GM19238 (cell line): ENCODE results near the gene CDC42BPB.
"Not testable (repeated sequence)": the region's sequence is repeated elsewhere in the genome, so short reads cannot be mapped to it uniquely, and the experiment has no call there.

ENCODE experiments used
- DNase-seq: peaks from one replicate; pipeline ENCODE4 v3.0.0; 2011; ENCODE audit warnings: low spot score; ENCODE audit not compliant: insufficient read length

The CDC42BPB gene

GRCh38 chr14:103052407-103052806, 4.9 kb downstream of the CDC42BPB start:
- no peak for DNase-seq

DNA sequence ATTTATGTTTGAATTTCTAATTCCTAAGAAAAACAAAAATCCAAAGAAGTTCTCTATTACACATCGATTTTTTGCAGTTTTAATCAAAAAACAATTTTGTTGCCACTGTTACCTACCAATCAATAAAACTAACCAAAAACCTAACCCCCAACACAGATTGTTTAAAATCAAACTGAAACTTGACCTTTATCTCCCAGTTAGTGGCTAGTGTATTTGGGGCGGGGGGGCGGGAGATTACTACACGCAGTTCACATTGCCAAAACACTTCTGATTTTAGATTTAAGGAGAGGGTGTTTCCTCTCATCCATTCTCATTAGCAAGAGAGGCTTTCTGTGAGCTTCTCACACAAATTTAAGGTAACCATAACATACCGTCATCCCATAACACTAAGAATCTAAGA, 6.4 kb downstream of the CDC42BPB start:
- no peak for DNase-seq

DNA sequence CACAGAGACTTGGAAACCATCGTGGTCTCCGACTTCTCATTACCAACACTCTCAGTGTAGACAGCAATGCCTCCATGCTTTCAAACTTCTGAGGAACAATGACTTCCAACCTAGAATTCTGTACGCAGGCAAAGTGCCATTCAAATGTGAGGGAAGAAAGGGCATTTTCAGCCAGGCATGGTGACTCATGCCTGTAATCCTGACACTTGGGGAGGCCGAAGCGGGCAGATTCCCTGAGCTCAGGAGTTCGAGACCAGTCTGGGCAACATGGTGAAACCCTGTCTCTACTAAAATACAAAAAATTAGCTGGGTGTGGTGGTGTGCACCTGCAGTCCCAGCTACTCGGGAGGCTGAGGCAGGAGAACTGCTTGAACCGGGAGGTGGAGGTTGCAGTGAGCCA, 9.9 kb downstream of the CDC42BPB start:
- DNase-seq, result not testable (repeated sequence)

DNA sequence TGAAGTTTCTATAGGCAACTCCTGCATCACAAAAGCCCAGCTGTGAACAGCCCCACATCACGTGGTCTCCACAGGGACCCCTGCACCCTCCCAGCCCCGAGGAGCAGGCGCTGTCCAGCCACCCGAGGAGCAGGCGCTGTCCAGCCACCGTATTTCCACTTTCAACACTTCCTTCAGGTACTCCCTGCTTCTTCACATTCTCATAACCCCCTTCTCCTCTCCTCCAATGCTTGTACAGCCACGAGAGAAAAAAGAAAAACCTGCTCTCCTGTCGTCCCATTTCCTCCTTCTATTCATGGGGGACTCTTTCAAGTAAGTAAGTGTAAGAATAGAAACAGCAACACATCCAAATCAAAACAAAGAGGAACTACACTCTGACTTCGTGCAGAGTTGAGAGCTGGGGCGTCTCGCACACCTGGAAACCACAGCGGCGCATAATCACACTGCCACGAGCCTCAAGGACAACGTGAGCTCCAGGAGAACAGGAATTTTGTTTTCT, 11.9 kb downstream of the CDC42BPB start:
- peak; percentile 35 for DNase-seq

GRCh38 chr14:103043257-103044015, 13.9 kb downstream of the CDC42BPB start:
- no peak for DNase-seq

- DNase-seq, result no peak
These were observed 15.9 kb downstream of the CDC42BPB start for GRCh38 chr14:103041464-103041863.

DNA sequence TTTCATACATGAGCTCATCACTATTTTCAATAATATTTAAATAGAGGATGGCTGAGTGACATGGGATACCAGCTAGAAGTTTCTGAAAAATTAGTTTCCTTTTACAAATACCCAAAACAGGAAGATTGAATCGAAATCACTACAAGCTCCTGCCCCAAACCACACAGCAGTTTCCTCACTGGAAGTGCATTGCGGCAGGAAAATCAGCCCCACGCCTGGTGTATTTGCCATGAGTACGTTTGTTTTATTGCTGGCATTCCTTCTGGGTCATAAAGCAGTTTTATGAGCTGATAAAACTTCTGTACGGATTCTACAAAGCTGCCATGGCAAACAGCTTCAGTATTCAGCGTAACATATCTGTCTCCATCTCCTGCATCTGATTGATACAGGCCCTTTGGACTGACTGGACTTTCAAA, 23.7 kb downstream of the CDC42BPB start:
- no peak for DNase-seq

- no peak for DNase-seq
These were observed 25.4 kb downstream of the CDC42BPB start for GRCh38 chr14:103031956-103032355.

- DNase-seq, result no peak
These were observed 25.8 kb downstream of the CDC42BPB start for GRCh38 chr14:103031566-103031911.

DNA sequence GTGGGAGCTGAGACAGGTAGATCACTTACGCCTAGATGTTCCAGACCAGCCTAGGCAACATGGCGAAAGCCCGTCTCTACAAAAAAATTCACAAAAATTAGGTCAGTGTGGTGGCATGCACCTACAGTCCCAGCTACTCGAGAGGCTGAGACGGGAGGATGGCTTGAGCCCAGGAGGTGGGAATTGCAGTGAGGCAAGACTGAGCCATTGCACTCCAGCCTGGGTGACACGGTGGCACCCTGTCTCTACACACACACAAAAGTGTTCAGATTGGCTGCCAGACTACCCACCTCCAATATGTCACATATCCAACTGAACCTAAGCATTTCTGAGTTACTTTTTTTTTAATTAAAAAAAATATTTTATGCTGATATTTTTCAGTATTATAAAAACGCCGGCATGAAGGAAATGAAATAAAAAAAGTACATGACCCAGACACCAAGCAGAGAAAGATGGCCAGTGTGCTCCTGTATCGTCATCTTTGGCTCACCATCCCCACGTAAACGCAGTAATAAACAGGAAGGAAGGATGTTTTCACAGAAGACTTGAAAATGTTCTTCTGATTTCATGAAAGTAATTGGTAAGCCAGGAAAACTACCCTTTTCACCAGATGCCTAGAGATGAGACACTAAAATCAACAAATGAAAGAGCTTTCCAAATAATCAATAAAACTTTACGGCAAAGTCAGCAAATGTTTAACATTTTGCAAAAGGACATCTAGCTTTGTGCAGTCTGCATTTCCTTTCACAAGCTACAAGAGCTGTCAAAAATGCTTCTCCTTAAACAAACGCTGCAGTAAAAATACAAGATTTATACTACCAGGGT, 26.4 kb downstream of the CDC42BPB start:
- no peak for DNase-seq

DNA sequence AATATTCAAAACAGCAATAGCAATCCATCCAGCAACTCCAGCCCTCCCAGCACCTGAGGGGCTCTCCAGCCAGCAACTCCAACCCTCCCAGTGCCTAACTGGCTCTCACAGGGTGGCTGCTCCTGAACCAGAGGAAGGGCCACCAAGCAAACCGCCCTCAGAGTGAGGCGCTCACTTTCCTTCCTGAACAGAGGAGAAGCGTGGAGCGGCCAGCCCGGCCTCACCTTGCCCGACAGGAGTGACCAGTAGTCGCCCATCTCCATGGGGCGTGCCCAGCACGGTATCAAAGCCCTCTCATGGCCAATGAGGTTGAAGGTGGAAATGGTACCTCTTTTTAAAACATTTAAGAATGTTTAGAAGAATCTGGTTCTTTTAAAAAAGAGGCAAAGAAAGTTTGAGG, 27.4 kb downstream of the CDC42BPB start:
- no peak for DNase-seq

GRCh38 chr14:103028772-103029171, 28.6 kb downstream of the CDC42BPB start:
- DNase-seq, result no peak

- DNase-seq, result no peak
These were observed 29.1 kb downstream of the CDC42BPB start for GRCh38 chr14:103028161-103028767.

DNA sequence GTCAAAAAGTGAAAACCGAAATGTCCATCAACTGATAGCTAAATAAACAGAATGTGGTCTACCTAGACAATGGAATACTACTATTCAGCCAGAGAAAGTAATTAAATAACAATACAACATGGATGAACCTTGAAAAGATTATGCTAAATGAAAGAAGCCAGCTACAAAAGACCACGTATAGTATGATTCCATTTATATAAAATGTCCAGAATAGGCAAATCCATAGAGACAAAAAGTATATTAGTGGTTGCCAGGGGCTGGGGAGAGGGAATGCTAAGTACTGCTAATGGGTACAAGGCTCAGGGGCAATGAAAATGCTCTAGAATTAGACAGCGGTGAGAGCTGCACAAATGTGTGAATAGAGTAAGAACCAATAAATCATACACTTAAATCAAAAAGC, 29.9 kb downstream of the CDC42BPB start:
- DNase-seq, result no peak

DNA sequence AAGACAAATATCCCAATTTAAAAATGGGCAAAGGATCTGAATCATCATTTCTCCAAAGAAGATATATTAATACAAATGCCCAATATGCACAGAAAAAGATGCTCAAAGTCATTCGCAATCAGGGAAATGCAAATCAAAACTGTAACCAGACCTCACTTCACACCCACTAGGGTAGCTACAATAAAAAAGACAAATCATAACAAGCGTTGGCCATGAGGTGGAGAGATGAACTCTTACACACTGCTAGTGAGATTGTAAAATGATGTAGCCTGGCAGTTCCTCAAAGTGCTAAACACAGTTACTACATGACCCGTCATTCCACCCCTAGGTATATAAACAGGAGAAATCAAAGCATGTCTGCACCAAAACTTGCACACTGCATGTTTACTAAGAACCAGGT, 30.4 kb downstream of the CDC42BPB start:
- no peak for DNase-seq

GRCh38 chr14:103026196-103026595, 31.2 kb downstream of the CDC42BPB start:
- DNase-seq, result not testable (repeated sequence)

- no peak for DNase-seq
These were observed 33.4 kb downstream of the CDC42BPB start for GRCh38 chr14:103023881-103024473.

GRCh38 chr14:103022685-103023044, 34.7 kb downstream of the CDC42BPB start:
- DNase-seq, result no peak

- DNase-seq, result no peak
These were observed 35.2 kb downstream of the CDC42BPB start for GRCh38 chr14:103022002-103022684.

GRCh38 chr14:103021684-103022001, 35.7 kb downstream of the CDC42BPB start:
- no peak for DNase-seq
